OCI-LY7 (cell line): ENCODE data around the gene PLSCR2.
"Not testable (repeated sequence)": the region's sequence is repeated elsewhere in the genome, so short reads cannot be mapped to it uniquely, and the experiment has no call there.

ENCODE experiments used
- CTCF ChIP-seq: fragments of 200-600 bp; sonication (generic); conservative IDR thresholded peaks from 2 replicates; pipeline ENCODE4 v1.5.1; 2014; ENCODE audit warnings: mild to moderate bottlenecking, antibody characterized with exemption, low read length, moderate library complexity, mixed read lengths
- EZH2phosphoT487 ChIP-seq: fragments of 200-600 bp; sonication (generic); IDR thresholded peaks from 2 replicates; pipeline ENCODE4 v1.6.1; 2018; ENCODE audit warnings: low read depth, borderline replicate concordance, mild to moderate bottlenecking, mixed run types, antibody characterized with exemption, low read length, moderate library complexity, mixed read lengths

- not testable (repeated sequence) for TF ChIP-seq CTCF, EZH2phosphoT487
These were observed 5.6 kb upstream of the PLSCR2 start for GRCh38 chr3:146474976-146475375.
